ENCODE data around the gene DNAH9.

DNAH9 gene, protein sequence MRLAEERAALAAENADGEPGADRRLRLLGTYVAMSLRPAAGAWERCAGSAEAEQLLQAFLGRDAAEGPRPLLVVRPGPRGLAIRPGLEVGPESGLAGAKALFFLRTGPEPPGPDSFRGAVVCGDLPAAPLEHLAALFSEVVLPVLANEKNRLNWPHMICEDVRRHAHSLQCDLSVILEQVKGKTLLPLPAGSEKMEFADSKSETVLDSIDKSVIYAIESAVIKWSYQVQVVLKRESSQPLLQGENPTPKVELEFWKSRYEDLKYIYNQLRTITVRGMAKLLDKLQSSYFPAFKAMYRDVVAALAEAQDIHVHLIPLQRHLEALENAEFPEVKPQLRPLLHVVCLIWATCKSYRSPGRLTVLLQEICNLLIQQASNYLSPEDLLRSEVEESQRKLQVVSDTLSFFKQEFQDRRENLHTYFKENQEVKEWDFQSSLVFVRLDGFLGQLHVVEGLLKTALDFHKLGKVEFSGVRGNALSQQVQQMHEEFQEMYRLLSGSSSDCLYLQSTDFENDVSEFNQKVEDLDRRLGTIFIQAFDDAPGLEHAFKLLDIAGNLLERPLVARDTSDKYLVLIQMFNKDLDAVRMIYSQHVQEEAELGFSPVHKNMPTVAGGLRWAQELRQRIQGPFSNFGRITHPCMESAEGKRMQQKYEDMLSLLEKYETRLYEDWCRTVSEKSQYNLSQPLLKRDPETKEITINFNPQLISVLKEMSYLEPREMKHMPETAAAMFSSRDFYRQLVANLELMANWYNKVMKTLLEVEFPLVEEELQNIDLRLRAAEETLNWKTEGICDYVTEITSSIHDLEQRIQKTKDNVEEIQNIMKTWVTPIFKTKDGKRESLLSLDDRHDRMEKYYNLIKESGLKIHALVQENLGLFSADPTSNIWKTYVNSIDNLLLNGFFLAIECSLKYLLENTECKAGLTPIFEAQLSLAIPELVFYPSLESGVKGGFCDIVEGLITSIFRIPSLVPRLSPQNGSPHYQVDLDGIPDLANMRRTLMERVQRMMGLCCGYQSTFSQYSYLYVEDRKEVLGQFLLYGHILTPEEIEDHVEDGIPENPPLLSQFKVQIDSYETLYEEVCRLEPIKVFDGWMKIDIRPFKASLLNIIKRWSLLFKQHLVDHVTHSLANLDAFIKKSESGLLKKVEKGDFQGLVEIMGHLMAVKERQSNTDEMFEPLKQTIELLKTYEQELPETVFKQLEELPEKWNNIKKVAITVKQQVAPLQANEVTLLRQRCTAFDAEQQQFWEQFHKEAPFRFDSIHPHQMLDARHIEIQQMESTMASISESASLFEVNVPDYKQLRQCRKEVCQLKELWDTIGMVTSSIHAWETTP (N-terminal part only)

DNA sequence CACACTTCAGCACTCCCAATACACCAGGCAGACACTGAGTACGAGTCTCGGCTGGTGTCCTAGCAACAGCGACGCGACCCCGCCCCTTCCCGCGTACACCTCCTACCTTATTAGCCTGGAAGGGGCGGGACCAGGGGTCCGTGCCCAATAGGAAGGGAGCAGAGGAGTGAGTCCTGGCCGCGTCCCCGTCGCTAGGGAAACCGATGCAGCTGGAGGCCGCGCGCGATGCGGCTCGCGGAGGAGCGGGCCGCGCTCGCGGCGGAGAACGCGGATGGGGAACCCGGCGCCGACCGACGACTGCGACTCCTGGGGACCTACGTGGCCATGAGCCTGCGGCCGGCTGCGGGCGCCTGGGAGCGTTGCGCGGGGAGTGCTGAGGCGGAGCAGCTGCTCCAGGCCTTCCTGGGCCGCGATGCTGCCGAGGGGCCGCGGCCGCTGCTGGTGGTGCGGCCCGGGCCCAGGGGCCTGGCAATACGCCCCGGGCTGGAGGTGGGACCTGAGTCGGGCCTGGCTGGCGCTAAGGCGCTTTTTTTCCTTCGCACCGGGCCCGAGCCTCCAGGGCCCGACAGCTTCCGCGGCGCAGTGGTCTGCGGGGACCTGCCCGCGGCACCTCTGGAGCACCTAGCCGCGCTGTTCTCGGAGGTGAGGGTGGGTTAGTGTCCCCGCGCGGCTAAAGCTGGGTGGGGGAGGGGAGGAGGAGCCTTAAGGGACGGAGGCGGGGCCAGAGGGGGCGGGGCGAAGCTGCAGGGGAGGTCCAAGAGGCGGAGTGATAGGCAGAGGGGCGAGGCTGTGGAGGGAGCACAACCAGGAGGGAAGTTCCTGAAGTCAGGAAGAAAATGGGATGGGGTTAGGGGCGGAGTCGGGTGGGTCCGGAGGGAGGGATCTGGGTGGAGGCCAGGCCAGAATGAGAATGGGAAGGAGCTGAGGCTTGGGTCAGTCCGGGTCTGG lies at the start of gene DNAH9:
DNAH9 (plus strand) TSS at position 197 of the 948 bp plus-strand sequence; CDS start at position 226, 29 bp downstream.
- no peak for DNase-seq

DNA sequence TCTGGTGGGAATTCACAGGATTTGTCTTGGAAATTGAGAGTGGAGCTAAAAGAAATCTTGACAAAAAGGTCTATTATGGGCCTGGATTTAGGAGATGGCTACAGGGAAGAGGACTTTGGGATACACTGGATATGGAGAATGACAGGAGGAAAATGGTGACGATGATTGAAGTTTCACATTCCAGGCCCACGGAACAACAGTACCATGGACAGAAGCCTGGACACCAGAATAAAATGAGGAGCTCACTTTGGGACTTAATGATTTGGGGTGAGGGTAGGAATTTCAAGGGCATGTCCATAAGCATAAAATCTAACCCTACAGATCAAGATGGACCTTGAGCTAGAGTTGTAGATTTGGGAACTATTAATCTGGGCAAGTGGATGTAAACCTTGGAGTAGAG lies 47.8 kb upstream of the DNAH9 start:
- no peak for DNase-seq

DNA sequence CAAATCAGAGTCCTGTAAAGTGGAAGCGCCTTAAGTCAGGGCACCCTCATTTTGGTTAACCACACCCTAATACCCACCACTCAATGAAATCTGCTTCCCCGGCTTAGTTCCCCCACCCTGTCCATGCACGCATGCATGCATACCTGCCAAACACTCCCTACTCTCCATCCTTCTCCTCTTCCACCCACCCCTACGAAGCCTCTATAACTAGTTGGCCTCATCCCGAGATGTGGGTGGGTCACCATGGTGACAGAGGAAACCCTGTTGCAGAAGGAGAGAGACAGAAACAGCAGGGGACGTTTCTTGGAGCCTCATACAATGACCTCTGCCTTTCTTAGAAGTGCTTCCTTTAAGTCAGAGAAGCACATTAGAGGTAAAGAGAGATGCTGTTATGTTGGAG lies 46.8 kb upstream of the DNAH9 start:
- no peak for DNase-seq

DNA sequence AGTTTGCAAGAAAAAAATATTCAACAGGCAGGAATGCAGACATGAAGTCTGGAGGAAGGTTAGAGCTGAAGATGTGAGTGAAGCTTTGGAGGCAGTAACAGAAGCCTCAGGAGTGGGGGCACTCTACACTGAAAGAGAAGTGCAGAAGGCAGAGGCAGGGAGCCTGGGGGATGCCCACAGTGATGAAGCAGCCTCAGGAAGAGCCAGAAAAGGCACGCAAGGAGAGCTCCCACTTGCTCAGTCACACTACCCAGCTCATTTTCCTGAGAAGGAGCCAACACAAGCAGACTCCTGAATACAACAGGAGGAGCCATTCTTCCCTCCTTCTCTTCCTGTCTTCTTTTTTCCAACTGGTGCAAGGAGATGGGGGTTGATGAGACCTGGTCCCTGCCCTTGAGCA lies 45.1 kb upstream of the DNAH9 start:
- DNase-seq, result no peak

DNA sequence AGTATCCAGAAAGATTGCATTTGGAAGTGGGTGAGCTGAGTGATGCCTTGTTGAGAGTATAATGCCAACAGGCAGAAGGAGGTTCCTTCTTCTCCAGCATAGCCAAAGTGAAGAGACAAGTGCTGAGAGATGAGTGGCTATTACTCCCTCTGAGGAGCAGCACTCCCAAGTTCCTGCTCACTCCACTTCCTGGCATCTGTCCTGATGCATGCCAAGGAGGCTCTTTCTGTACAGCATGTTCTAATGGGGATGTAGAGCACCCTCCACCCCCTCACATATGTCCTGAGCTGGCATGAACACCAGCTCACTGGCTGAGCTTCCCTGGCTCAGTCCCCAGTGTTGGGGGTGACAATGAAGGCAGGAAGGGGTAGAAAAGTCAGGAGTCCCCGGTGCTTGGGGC lies 44.2 kb upstream of the DNAH9 start:
- DNase-seq, result no peak

DNA sequence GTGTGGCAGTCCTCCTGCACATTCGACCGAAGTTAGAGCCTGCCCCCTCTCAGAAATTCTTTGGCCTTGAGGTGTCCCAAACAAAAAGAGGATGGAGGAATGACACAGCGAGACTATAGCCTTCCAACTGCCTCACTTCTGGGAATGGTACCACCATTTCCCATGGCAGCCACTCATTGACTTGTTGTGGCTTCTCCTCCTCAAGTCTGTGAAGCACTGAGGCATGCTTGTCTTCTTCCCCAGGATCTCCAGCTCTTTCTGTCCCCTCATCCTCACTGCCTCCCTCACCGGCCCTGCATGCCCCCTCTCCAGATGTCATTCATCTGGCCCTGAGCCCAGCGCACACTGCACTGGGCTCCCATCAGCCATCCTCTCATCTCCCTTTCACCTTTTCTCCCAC lies 43.7 kb upstream of the DNAH9 start:
- no peak for DNase-seq

DNA sequence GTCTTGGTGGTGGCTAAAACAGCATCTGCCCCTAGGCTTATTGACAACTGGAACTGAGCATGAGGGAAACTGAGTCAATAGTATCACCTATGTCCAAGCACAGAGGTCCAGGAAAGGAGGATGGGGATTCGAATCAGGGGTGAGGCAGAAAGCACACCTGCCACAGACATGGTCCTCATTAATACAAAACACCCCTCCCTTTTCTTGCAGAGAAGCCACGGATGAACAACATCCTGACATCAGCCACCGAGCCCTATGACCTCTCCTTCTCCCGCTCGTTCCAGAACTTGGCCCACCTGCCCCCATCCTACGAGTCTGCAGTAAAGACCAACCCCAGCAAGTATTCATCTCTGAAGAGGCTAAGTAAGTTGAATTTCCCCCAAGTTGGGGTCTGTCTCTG lies 42.7 kb upstream of the DNAH9 start:
- no peak for DNase-seq

DNA sequence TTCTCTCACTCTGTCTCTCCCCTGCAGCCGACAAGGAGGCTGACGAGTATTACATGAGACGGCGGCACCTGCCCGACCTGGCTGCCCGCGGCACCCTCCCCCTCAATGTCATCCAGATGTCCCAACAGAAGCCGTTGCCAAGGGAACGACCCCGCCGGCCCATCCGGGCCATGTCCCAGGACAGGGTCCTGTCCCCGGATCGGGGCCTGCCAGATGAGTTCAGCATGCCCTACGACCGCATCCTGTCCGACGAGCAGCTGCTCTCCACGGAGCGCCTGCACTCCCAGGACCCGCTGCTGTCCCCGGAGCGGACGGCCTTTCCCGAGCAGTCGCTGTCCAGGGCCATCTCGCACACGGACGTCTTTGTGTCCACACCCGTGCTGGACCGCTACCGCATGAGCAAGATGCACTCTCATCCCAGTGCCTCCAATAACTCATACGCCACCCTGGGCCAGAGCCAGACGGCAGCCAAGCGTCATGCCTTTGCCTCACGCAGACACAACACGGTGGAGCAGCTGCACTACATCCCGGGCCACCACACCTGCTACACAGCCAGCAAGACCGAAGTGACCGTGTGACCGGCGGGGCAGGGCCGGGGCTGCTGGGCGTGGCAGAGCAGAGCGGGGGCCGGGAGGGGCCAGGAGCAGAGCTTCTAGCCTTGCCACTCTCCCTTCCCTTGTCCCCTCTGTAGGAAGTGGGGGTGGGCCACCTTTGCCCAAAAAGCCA lies 40.4 kb upstream of the DNAH9 start:
- no peak for DNase-seq

DNA sequence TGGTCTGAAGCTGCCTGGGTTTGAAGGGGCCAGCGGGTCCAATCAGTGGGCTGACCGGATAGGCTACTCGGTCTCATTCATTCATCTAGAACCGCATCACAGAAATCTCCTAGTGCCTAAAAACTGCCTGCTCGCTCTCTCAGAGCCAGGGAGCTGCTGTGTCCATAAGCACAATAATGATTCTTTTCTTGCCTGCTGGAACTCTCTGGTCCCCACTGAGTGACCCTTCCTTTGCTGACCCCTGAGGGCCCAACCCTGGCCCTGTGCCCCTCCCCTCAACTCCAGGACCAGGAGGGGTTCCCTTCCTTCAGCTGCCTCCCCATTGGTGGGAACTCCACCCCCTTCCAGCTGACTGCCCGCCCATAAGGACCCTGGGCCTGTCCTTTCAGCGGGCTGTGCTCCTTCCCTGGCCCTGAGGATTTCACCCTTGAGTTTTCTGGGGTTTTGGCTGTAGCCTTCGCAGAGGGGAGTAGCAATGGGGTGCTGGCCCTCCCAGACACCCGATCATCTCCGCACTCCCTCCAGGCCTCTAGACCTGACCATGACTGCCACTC lies 39.5 kb upstream of the DNAH9 start:
- DNase-seq, result no peak

DNA sequence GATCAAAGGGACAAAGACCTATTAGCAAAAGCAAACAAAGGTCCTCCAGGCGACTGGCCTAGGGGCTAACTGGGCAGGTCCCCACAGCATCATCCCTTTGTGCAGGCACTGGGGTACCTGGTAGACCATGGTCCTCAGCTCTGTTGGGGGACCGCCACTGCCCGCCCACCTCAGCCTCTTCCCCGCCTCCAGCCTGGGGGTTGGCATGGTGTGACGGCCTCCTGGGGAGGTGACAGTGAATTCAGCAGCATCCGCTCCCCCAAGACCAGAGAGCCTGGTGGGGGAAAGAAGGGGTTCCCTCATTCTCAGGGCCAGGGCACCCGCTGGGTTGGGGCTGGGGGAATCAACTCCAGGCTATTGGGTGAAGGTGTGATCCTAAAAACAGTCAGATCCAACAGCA lies 38.7 kb upstream of the DNAH9 start:
- DNase-seq, result no peak

DNA sequence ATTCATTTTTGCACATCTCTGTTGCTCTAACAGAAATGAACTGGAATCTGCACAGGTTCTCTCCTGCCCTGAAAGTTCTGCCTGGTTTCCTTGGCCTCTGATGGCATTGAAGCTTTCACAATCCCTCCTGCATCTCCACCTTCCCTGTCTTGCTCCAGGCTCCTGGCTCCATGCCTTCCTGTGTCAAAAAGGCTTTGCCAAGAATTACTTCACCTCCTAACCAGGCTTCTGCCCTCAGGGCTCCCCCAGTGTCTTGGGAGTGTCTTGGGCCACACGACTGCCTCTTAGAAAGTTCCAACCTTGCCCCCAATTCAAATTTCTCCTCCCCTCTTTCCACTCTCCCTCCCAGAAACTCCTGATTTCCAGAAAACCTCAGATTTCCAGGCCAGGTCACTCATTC lies 37.0 kb upstream of the DNAH9 start:
- no peak for DNase-seq

DNA sequence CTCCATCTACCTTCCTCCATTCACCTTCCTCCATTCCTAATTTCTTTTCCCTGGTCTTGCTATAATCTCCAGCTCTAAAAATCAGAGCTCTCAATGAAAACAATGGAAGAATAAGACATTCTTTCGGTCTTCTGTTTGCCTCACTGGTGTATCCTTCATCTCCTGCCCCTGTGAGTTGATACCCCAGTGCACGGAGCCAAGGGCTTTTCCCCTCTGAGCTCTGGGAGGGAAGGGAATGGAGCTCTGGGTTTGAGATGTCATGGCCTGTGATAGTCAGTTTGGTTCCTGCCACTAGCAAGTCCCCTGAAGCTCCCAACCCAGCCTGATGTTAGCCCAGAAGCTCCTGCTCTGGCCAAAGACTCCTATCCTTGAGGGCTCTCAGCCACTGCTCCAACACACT lies 36.6 kb upstream of the DNAH9 start:
- DNase-seq, result no peak

DNA sequence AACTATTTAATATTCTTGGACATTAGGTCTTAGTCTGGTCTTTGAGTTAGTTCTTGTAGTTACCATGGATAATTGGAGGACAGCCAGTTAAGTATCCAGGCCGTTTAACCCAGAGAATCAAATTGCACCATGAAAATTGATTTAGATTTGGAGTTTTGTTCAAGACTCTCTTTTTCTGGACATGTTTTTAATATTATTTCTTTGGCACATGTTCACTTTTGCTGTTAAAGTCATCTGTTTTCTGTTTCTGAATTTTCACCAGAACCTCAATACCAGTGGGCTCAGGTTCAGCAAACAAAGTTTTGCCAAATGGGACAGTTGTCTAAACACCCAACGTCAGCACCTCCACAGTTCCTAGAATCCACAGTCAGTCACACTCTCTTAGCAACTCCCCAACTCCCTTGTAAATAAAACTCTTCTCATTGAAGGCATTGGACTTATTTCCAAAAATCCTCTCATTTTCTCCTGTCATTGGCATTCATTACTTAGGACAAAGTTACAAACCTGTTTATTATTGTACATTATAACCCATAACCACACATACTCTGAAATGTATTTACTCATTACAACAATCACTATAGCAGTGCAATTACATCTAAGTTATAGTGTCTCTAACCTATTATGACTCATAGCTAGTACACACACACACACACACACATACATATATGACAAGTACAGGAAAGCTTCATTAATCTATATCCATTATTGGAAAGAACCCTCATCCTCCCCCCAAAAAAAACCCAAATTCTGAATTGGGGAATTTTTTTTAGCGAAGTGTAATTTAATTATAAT lies 33.5 kb upstream of the DNAH9 start:
- DNase-seq, result no peak

DNA sequence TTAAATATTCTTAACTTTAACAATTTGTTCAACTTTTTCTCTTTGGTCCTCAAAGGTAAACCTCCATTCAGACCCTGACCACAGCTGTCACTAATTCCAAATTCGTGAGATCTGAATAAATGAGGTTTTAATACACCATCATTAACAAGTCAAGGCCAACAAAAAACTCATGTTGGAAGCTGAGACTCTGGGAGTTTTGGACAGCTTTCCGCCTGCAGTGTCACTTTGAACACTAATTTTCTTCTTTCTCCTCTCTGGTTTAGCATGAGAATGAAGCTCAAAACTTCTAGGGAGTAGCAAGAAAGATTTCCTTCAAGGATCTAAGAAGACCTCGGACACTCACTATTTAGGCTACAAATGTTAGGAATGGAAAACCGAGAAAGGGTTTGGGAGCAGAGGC lies 32.7 kb upstream of the DNAH9 start:
- DNase-seq, result no peak

DNA sequence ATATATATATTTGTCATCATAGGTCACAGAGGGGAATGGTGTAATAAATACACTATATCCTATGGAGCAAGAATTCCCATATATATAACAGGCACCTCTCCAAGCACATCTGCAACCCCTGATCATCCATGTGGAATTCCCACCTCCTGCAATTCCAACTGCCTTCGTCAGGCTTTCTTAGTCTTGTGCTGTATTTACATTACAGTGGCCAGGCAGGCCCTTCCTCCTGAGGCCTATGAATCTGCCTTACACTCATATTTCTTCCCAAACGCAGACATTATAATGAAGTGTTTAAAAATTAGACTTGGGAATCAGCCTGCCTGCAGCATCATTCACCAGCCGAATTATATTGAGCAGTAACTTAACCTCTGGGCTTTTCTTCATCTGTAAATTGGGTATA lies 19.3 kb upstream of the DNAH9 start:
- DNase-seq, result no peak

DNA sequence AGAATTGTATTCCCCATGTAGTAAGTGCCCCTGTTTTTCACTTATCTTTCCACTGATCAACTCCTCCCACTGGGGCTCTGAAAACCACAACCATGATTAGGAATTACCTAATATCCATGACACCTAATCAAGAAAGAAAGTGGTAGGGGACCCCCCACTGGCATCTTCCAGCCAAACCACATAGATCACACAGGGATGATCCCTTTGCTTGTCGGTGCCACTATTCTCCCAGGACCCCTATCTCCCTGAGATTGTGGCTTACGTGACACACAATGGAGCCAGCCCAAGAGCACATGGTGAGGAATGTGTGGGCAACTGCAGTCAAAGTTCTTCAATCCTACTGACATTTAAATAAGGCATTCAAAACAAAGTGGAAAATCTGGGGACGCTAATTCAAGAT lies 17.6 kb upstream of the DNAH9 start:
- DNase-seq, result no peak

DNA sequence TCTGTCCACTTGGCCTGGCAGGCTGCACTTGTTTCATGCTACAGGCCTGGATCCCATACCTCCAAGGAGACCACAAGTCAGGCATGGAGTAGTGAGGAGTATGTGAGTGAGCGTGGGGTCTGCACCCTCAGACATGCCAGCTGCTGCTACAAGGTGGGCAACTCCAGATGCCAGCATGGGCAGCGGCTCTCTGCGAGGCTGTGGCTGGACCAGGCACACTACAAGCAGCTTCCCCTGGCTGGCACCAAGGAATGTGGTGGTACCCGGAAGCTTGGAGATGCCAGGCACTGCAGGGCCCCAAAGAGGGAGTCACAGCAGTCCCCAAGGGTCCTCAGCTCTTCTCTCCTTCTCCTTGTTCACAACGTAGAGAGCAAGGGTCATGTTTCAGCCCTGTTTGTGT lies 16.1 kb upstream of the DNAH9 start:
- no peak for DNase-seq

DNA sequence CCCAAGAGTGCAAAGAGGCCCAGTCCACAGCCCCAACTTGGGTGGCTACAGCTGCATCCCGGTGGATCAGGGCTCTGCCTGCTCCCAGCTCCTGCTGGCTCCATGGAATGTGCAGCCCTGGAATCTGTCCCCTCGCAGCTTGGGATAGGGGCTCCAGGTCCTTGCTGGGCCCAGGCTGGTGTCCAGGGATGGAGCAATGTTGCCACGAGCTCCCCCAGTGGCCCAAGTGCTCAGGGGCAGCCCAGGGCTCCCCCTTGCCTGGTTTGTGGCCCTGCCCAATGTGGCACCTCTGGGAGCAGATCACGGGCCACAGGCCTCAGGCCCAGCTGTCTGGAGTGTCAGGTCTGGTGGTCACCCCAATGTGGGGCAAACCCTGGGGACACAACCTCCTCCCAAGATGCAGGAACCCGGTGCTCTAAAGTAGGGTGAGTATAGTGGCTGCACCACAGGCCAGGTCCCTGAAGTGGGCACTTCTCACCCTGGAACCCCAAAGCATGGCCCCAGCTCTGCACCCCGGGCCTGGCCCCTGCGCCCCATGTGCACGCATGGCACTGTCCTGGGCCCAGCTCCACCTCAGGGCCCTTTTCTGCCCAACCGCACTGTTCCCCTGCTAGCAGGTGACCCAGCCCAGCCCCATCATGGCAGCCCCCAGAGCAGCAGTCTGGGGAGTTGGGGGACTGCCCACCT lies 14.8 kb upstream of the DNAH9 start:
- DNase-seq, result no peak

DNA sequence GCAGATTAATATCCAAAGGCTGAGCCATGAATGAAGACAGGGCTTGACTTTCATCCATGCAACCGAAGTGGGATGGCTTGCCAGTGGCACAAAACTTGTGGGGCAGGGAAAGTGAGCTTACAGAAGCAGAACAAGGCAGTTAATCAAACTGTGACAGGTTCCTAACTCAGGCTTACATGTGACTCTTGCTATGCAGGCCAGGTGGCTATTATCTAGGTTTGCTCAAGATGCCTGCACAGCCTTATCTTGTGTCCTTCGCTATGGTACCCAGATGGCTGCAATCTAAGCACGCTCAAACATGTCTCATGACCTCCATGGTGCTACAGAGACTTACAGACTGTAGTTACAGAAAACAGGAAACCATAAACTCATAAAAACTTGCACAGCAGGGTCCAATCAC lies 8.6 kb upstream of the DNAH9 start:
- DNase-seq, result no peak

DNA sequence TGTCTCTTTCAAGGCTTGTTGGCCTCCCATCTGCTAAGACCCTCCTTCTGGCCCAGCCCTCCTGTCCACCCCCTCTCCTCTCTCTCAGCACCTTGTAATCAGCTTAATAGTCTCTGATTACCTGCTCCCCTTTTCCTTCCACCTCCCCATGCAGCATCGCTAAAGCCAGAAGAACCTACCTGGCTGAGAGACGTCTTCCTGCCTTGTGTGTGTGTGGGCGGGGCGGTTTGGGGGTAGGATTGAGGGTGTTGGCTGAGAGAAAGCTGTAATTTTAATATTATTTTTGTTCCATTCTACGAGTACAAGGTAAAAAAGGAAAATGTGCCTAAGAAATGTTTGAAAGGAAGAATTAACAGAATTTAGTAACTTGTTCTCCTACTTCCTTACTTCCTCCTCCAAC lies 3.4 kb downstream of the DNAH9 start:
- no peak for DNase-seq
